Left ventricle myocardium superior (tissue), 1 donor: ENCODE measurements around the gene GAGE12J. TPM values are rescaled to one million over a fixed set of nuclear protein-coding genes. Genes with fewer than 3 reads are reported as not detected.
"Not testable (repeated sequence)": the region's sequence is repeated elsewhere in the genome, so short reads cannot be mapped to it uniquely, and the experiment has no call there.

Experiments
- ATAC-seq: fragments of 200-7000 bp; cut with Tn5 transposase; one replicate; pipeline ENCODE4 v1.9.1; 2020; ENCODE audit warnings: mild to moderate bottlenecking, moderate library complexity
- DNase-seq: peaks from one replicate; pipeline ENCODE4 v3.0.0-alpha.2; 2020
- intact Hi-C: fragments of 100-400 bp; cut with micrococcal nuclease; formaldehyde crosslinking; loops from one replicate; pipeline ENCODE4 v1.11.0; 2022
- long read RNA-seq: library from polyadenylated mRNA; unstranded; transcript quantifications from one replicate; pipeline ENCODE4 v2.0.0, GENCODE V29; 2021
- total RNA-seq: library from RNA; stranded (reverse); fragmentation: NEBNext Ultra II Directional; extraction: Animal tissue kit (Norgen Biotek cat#: 25700); gene quantifications from one replicate; pipeline ENCODE4 v1.2.1, GENCODE V29; 2021
- donor health status: DM: no; HTN: yes; CAD: no; lungs with severe emphysema.

Gene GAGE12J
- total RNA-seq, result not detected
- long read RNA-seq, result 0 reads

- intact Hi-C loops, ATAC-seq, DNase-seq: not testable (repeated sequence)
These were observed at the start of gene GAGE12J for GRCh38 chrX:49321737-49322136. Gene GAGE12J (plus strand): TSS chrX:49322037. CDS start chrX:49323194, 1,157 bp downstream.

DNA sequence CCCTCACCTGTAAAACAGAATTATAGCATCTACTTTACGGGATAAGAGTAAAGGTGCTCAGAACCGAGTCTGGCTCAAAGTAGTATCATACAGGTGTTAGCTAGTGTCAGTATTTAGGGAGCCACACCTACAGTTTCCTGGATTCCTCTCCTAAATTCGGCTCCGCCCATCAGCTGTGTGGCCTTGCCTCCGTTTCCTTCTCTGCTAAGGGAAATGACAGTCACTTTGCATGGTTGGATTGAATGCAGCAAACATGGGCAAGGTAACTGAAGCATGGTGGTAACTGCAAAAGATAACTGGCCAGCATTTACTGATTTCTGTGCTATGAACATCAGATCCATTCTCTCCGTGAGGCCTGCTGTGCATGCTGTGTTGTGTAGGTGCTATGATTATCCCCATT is 49.4 kb upstream of the GAGE12J start:
- intact Hi-C loops, result no loop called here
- no peak for ATAC-seq

GRCh38 chrX:49273181-49273727 is 48.6 kb upstream of the GAGE12J start:
- DNase-seq (no peak), ATAC-seq (no peak)
- intact Hi-C loops, result no loop called here

More for the DNA sequence above, 49.4 kb upstream of the GAGE12J start:
- no peak for DNase-seq

DNA sequence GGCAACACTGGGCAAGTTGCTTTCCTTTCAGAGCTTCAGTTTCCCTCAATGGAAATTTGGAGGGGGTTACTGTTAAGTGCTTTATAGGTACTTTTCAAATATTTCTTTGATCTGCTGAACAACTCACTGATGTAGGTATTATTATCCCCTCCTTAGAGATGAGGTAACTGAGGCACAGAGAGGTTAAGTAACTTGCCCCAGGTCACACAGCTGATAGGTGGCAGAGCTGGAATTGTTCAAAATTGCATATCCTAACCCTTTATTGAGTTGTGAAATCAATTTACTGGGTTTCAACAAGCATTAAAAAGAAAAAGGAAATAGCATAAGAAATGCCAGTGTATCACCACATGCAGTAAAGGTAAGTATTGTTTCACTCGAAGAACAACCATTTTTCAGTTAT is 45.6 kb upstream of the GAGE12J start:
- ATAC-seq, result no peak
- intact Hi-C loops, result no loop called here

GRCh38 chrX:49276671-49277534 is 44.9 kb upstream of the GAGE12J start:
- DNase-seq (no peak), ATAC-seq (peak; percentile 51)
- intact Hi-C loops, result no loop called here

More for the DNA sequence above, 45.6 kb upstream of the GAGE12J start:
- no peak for DNase-seq

- intact Hi-C loops, result no loop called here
- DNase-seq (no peak), ATAC-seq (no peak)
These were observed 44.4 kb upstream of the GAGE12J start for GRCh38 chrX:49277535-49277830.

DNA sequence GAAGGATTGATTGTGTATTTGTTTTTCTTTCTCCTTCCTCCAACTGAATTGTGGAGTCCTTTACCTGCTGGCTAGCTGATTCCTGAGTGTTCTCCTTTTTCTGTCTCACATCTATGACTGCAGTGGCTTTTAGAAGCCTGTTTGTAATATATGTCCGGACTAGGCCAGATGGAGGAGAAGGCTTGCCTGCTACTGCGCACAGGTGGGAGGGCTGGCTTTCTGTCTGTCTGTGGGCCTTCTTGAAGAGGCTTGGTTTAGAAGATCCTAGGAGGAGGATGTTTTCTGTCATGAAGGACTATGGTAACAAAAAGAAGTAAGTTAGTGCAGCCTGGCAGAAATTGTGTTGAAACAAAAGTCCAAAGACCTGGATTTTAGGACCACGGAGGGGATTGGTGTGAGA is 43.8 kb upstream of the GAGE12J start:
- DNase-seq (no peak), ATAC-seq (no peak)
- intact Hi-C loops, result no loop called here

GRCh38 chrX:49282647-49283011 is 39.2 kb upstream of the GAGE12J start:
- DNase-seq (no peak), ATAC-seq (peak; percentile 72)
- intact Hi-C loops, result no loop called here

GRCh38 chrX:49284212-49284611 is 37.6 kb upstream of the GAGE12J start:
- intact Hi-C loops, result no loop called here

DNA sequence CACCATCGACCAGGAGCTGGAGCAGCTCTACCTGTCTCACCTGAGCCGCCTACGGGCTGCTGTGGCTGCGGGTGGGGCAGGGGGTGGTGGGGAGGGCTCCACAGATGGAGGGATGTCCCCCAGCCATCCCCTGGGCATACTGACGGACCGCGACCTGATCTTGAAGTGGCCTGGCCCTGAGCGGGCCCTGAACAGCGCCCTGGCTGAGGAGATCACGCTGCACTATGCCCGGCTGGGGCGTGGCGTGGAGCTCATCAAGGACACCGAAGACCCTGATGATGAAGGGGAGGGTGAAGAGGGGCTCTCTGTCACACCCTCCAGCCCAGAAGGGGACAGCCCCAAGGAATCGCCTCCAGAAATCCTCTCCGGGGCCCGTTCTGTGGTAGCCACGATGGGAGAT is 35.7 kb upstream of the GAGE12J start:
- no peak for ATAC-seq
- no peak for DNase-seq
- intact Hi-C loops, result no loop called here

More at GRCh38 chrX:49284212-49284611, 37.6 kb upstream of the GAGE12J start:
- no peak for ATAC-seq
- DNase-seq, result no peak

- no peak for DNase-seq
- intact Hi-C loops, result no loop called here
- ATAC-seq, result no peak
These were observed 35.3 kb upstream of the GAGE12J start for GRCh38 chrX:49286581-49286980.

- DNase-seq (no peak), ATAC-seq (no peak)
- intact Hi-C loops, result no loop called here
These were observed 34.2 kb upstream of the GAGE12J start for GRCh38 chrX:49287665-49288064.

- DNase-seq, result no peak
These were observed 31.6 kb upstream of the GAGE12J start for GRCh38 chrX:49290215-49290614.

DNA sequence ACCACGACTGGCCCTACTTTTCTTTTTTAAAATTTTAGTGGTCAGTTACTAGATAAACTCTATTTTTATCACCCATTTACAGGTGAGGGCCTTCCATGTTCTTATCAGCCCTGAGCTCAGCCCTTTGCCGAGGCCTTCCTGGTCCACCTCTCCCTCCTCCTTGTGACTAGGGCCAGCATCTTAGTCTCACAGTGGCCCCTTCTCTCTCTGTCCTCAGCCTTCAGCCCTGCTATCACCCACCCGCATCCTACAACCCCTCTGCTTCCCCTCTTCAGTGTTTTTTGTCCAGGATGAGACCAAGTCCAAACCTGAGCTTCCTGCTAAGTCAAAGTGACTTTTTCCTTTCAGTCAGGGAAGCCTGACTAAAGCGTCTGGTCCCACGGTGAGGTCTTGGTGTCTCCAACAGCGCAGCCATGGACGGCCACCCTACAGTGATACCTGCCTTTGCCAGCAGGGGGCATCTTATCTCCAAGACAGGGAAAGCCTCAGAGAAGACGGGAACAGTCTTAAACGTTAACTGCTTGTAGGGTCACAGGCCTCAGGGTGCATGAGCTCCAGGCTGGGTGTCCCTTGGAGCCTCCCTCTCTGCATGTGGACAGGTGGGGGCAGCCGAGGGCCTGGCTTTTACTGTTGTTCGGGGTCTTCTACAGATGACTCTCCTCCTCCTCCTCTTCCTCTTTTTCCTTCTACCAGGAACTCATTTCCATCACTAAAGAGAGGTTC is 30.1 kb upstream of the GAGE12J start:
- intact Hi-C loops, result no loop called here
- peak; percentile 71 for ATAC-seq
- peak; percentile 51 for DNase-seq

More at GRCh38 chrX:49290215-49290614, 31.6 kb upstream of the GAGE12J start:
- no peak for ATAC-seq
- intact Hi-C loops, result no loop called here

DNA sequence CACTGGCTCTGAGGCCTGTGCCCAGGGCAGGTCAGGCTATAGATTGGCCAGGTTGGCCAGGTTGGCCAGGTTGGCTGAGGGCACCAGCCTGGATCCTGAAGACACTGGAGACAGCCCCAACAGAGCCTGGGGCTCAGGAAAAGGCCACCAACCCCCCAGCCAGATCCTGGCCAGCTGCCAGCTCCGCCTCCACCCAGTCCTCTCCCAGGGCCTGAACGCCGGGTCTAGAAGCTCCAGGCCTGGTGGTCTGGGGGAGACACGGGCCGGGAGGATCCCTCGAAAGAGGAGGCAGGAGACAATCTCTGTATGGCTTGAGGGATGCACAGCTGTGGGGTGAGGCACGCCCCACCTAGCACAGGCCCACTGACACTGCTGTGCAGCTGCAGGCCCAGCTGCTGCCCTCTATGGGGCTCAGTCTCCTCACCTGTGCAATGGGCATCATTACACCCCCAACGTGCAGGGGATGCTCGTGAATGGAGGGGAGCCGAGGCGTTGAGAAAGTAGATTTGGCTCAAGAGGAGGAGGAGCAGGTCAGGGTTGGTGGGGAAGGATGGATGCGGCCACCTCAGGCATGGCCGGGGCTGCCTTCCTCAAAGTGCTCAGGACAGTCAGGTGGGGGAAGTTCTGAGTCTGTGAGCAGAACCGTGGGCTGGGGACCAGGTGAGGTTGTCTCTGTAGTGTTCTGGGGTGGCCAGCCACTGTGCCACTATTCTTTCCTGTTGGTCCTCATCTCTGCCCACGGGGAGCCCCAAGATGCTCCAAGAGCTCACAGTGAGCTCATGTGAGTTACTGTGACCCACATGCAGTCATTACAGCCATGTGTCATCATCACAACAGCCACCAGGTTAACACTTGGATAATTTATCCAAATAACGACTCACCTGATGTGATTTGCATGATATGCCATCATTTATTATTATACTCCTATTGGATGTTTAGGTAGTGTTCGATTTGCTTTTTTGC is 29.2 kb upstream of the GAGE12J start:
- DNase-seq (no peak), ATAC-seq (no peak)
- intact Hi-C loops, result no loop called here

DNA sequence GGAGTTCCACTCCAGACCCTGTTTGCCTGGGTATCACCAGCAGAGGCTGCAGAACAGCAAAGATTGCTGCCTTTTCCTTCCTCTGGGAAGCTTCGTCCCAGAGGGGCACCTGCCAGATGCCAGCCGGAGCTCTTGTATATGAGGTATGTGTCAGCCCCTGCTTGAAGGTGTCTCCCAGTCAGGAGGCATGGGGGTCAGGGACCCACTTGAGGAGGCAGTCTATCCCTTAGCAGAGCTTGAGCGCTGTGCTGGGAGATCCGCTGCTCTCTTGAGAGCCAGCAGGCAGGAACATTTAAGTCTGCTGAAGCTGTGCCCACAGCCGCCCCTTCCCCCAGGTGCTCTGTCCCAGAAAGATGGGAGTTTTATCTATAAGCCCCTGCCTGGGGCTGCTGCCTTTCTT is 22.5 kb upstream of the GAGE12J start:
- intact Hi-C loops, DNase-seq, ATAC-seq: not testable (repeated sequence)

GRCh38 chrX:49300703-49301102 is 21.1 kb upstream of the GAGE12J start:
- no peak for ATAC-seq
- no peak for DNase-seq
- intact Hi-C loops, result no loop called here

- intact Hi-C loops, result no loop called here
- no peak for DNase-seq
- no peak for ATAC-seq
These were observed 18.5 kb upstream of the GAGE12J start, which contains the start of gene GAGE10 for GRCh38 chrX:49303346-49303745. Gene GAGE10 (plus strand): TSS chrX:49303646. CDS start chrX:49304860, 1,214 bp downstream.

DNA sequence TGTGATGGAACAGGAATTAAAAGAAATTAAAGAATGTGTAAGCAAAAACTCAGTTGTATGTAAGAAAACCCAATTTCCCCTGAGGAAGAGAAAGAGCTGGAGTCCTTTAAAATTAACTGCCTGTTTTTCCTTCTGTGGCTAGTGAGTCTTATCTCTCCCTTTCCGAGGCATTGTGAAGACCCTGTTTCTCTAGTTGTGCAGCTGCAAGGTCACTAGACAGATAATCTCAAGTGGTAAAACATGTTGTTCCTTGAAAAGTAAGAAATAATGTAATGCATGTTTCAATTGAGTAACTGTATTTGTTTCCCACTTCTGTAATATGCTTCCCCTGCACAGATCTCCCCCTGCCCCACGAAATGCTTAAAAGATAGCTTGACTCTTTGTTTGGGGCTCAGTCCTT is 14.1 kb upstream of the GAGE12J start:
- DNase-seq, intact Hi-C loops, ATAC-seq: not testable (repeated sequence)
